OCI-LY3 (cell line): ENCODE results near the gene CSPG4.
"Not testable (repeated sequence)": the region's sequence is repeated elsewhere in the genome, so short reads cannot be mapped to it uniquely, and the experiment has no call there.

Experiments used
- CTCF ChIP-seq: fragments of 200-600, 300-600 bp; sonication (generic); IDR thresholded peaks from 2 replicates; pipeline ENCODE4 v1.5.1; 2014; ENCODE audit warnings: antibody characterized with exemption, low read length, low read depth
- EZH2phosphoT487 ChIP-seq: fragments of 200-600 bp; shearing (Covaris generic); IDR thresholded peaks from 2 replicates; pipeline ENCODE4 v1.6.1; 2018; ENCODE audit warnings: antibody characterized with exemption, mixed run types, low read depth

DNA sequence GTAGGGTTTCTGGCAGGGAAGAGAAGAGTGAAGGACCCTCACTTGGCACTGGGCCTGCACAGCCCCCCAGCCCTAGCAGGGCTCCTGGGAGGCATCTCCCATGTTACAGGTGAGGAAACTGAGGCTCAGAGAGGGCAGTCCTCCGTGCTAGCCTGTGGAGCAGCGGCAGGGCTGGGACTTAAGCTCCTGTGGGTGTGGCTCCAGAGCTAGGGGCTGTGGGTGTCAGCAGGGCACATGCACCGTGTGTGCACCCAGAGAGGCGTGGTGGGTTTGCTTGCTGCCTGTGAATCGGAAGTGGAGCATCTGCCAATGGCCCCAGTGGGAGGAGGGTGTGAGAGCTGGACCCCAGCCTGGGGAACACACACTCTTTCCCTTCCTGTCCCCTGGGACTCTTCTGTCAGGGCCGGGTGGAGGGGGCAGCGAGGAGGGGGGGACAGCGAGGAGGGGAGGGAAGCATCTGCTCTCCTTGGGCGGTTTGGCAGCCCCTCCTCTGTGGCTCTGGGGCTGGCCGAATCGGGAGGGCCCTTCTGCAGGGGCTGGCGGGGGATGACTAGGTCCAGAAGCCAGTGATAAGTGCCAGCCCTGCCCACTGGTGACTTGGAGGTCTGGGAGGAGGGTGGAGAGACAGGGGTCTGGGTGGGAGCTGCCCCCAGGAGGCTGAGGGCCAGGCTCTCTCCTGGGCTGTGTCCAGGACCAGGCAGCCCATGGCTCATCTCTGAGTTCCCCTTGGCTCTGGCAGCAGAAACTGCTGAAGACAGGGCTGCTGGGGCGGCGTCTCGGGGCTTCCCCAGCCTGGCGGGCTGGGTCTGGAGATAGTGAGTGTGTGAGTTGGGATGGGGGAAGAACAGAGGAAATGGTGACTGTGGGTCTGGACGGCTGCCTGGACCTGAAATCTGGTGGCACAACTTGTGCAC lies 12.4 kb downstream of the CSPG4 start:
- TF ChIP-seq CTCF, EZH2phosphoT487: not testable (repeated sequence)
